ENCODE measurements around the gene RIMKLA. TPM values are rescaled to one million over a fixed set of nuclear protein-coding genes. Genes with fewer than 3 reads are reported as not detected.

RIMKLA gene
- total and polyA plus RNA-seq, 2 experiments from 2014 or later: 8.1 to 21.8 TPM

- peaks cover 4% of the 10 kb centered on the region for H3K4me1 ChIP-seq (ENCODE audit: low read depth)
- no peaks in the 10 kb centered on the region for H3K9me3 ChIP-seq (ENCODE audit: low read depth)
- DNase-seq (ENCODE audit: low read depth in 1 of 2, low spot score in 1 of 2): peak; percentile 85 to 90
- H3K27me3 ChIP-seq: peaks cover 3% of the 10 kb centered on the region
- no peak for TF ChIP-seq CTCF (IDR thresholded peaks at IDR 0.05; ENCODE audit: low read depth, low read length)
- peak within 1 kb of the TSS; percentile 45 for H3K4me3 ChIP-seq
- H3K27ac ChIP-seq: peak within 1 kb of the TSS; percentile 82
- no peaks in the 10 kb centered on the region for H3K36me3 ChIP-seq
Observed at GRCh38 chr1:42456010-42456753, 75.6 kb downstream of the RIMKLA start, which contains the start of the genes PPCS and ZMYND12. PPCS (plus strand) TSS chr1:42456543; CDS start chr1:42456566, 23 bp downstream. ZMYND12 (minus strand) TSS chr1:42456022; CDS start chr1:42455997, 25 bp downstream.

GRCh38 chr1:42456754-42457089 is 76.1 kb downstream of the RIMKLA start:
- Histone ChIP-seq H3K4me1 (ENCODE audit: low read depth) (peaks cover 4% of the 10 kb centered on the region), H3K27me3 (peaks cover 3% of the 10 kb centered on the region), H3K27ac (peak overlapping the region; percentile 82), H3K9me3 (ENCODE audit: low read depth) (no peaks in the 10 kb centered on the region), H3K4me3 (peak overlapping the region; percentile 45), H3K36me3 (no peaks in the 10 kb centered on the region)
- no peak for TF ChIP-seq CTCF (IDR thresholded peaks at IDR 0.05; ENCODE audit: low read depth, low read length)
- DNase-seq (ENCODE audit: low read depth in 1 of 2, low spot score in 1 of 2): peak in 1 of 2 donors; percentile 63

GRCh38 chr1:42461196-42461595 is 80.6 kb downstream of the RIMKLA start:
- Histone ChIP-seq H3K27me3 (no peaks in the 10 kb centered on the region), H3K9me3 (ENCODE audit: low read depth) (no peaks in the 10 kb centered on the region), H3K27ac (no peak overlapping the region), H3K4me3 (no peak overlapping the region), H3K36me3 (no peaks in the 10 kb centered on the region), H3K4me1 (ENCODE audit: low read depth) (peaks cover 17% of the 10 kb centered on the region)
- no peak for DNase-seq (ENCODE audit: low read depth in 1 of 2, low spot score in 1 of 2)
- TF ChIP-seq CTCF (IDR thresholded peaks at IDR 0.05; ENCODE audit: low read depth, low read length): no peak

- no peak for TF ChIP-seq CTCF (IDR thresholded peaks at IDR 0.05; ENCODE audit: low read depth, low read length)
- Histone ChIP-seq H3K27ac (peak within 1 kb of the TSS; percentile 41), H3K4me3 (peak within 1 kb of the TSS; percentile 57), H3K27me3 (peaks cover 4% of the 10 kb centered on the region), H3K9me3 (ENCODE audit: low read depth) (no peaks in the 10 kb centered on the region), H3K4me1 (ENCODE audit: low read depth) (peaks cover 13% of the 10 kb centered on the region), H3K36me3 (no peaks in the 10 kb centered on the region)
- peak; percentile 98 for DNase-seq (ENCODE audit: low read depth in 1 of 2, low spot score in 1 of 2)
Observed at GRCh38 chr1:42462828-42463763, 82.5 kb downstream of the RIMKLA start, which contains the start of gene CCDC30. CCDC30 (plus strand) TSS chr1:42463286; CDS start chr1:42480552, 17,266 bp downstream.

- Histone ChIP-seq H3K27ac (no peak overlapping the region), H3K27me3 (peaks cover 4% of the 10 kb centered on the region), H3K4me1 (ENCODE audit: low read depth) (peaks cover 13% of the 10 kb centered on the region), H3K36me3 (no peaks in the 10 kb centered on the region), H3K9me3 (ENCODE audit: low read depth) (no peaks in the 10 kb centered on the region), H3K4me3 (peak overlapping the region; percentile 57)
- DNase-seq (ENCODE audit: low read depth in 1 of 2, low spot score in 1 of 2): no peak
- no peak for TF ChIP-seq CTCF (IDR thresholded peaks at IDR 0.05; ENCODE audit: low read depth, low read length)
Observed at GRCh38 chr1:42463921-42464320, 83.3 kb downstream of the RIMKLA start.

All from cardiac muscle cell (in vitro differentiated cells and primary cell).